Endothelial cell of umbilical vein (primary cell): ENCODE results near the gene SLC41A3. TPM values are rescaled to one million over a fixed set of nuclear protein-coding genes. Genes with fewer than 3 reads are reported as not detected.

ENCODE experiments used
- BruUV-seq: library from RNA; stranded (reverse); fragments of 400-500 nt; replicated peaks from 2 replicates; lab custom pipeline; 2021; lab: Mats Ljungman, UMichigan
- CTCF ChIA-PET: fragments of 300-600, 350-600 bp; sonication (Branson Sonifier 250); formaldehyde crosslinking; loops from one replicate; lab custom pipeline; 2021; ENCODE audit warnings: antibody characterized with exemption, inconsistent platforms; lab: Charles Lee
- POLR2A ChIA-PET: fragments of 300-600, 350-600 bp; sonication (Branson Sonifier 250); formaldehyde crosslinking; loops from one replicate; lab custom pipeline; 2021; ENCODE audit warnings: antibody characterized with exemption, inconsistent platforms; lab: Charles Lee
- DNase-seq: peaks from one replicate; pipeline ENCODE4 v3.0.0-alpha.2; 2011; ENCODE audit warnings: low read depth, low spot score
- FAIRE-seq: peaks from 2 replicates; lab custom pipeline; 2011; peaks lifted over from hg19 to GRCh38; lab: Jason Lieb, UNC
- H2AFZ ChIP-seq: 2 replicates; pipeline ENCODE4 v1.6.0; 2012; ENCODE audit warnings: low read depth, low read length, control low read depth, inconsistent platforms
- H3K27ac ChIP-seq: 2 replicates; pipeline ENCODE4 v1.5.1; 2011; ENCODE audit warnings: low read depth, mild to moderate bottlenecking, control low read depth, low read length, moderate library complexity; ENCODE audit not compliant: insufficient read depth
- H3K27me3 ChIP-seq, 2 experiments: 2 replicates each; pipeline versions ENCODE4 v1.6.0 to v1.6.1; 2011; ENCODE audit warnings: low read length in 2 of 2, mixed read lengths in 1 of 2; ENCODE audit not compliant: control insufficient read depth in 2 of 2, insufficient read depth in 2 of 2
- H3K36me3 ChIP-seq, 2 experiments: 2 replicates in 1 of 2; 3 replicates in 1 of 2; pipeline ENCODE4 v1.5.1; 2011; ENCODE audit warnings: low read length in 2 of 2, mild to moderate bottlenecking in 1 of 2, moderate library complexity in 1 of 2; ENCODE audit not compliant: control insufficient read depth in 2 of 2, insufficient read depth in 2 of 2; ENCODE audit errors: extremely low read depth in 1 of 2
- H3K4me1 ChIP-seq: 3 replicates; pipeline ENCODE4 v1.5.1; 2011; ENCODE audit warnings: mild to moderate bottlenecking, low read length; ENCODE audit not compliant: control insufficient read depth, insufficient read depth; ENCODE audit errors: extremely low read depth
- H3K4me2 ChIP-seq: 2 replicates; pipeline ENCODE4 v1.6.1; 2011; ENCODE audit warnings: low read length, control low read depth, mixed read lengths; ENCODE audit not compliant: insufficient read depth
- H3K4me3 ChIP-seq, 3 experiments: fragments of 200-600 bp in 1 of 3; sonication (generic), shearing (Covaris generic) in 1 of 3; replicated peaks in 1 of 3; 2 replicates each; pipeline ENCODE4 v1.5.1; 2011 to 2016; ENCODE audit warnings: control low read depth in 3 of 3, low read length in 3 of 3, mild to moderate bottlenecking in 2 of 3, inconsistent platforms in 1 of 3, low read depth in 1 of 3, moderate library complexity in 1 of 3; ENCODE audit not compliant: insufficient read depth in 1 of 3
- H3K79me2 ChIP-seq: 2 replicates; pipeline ENCODE4 v1.6.0; 2012; ENCODE audit warnings: low read length, inconsistent platforms; ENCODE audit not compliant: control insufficient read depth, insufficient read depth
- H3K9ac ChIP-seq: replicated peaks from 2 replicates; pipeline ENCODE3; 2011; ENCODE audit warnings: low read length, control low read depth; ENCODE audit not compliant: insufficient read depth; ENCODE audit errors: extremely low read depth
- H3K9me1 ChIP-seq: replicated peaks from 3 replicates; pipeline ENCODE4 v1.6.0; 2011; ENCODE audit warnings: mild to moderate bottlenecking, low read length; ENCODE audit not compliant: control insufficient read depth, insufficient read depth; ENCODE audit errors: extremely low read depth
- H3K9me3 ChIP-seq: replicated peaks from 2 replicates; pipeline ENCODE4 v1.5.1; 2012; ENCODE audit warnings: low read length, inconsistent platforms; ENCODE audit not compliant: control insufficient read depth, insufficient read depth
- H4K20me1 ChIP-seq: replicated peaks from 2 replicates; pipeline ENCODE3; 2011; ENCODE audit warnings: mild to moderate bottlenecking, low read length; ENCODE audit not compliant: control insufficient read depth, insufficient read depth; ENCODE audit errors: extremely low read depth
- CTCF ChIP-seq, 2 donors: IDR thresholded peaks; 1 replicate in 1 of 2; 2 replicates in 1 of 2; pipeline ENCODE4 v1.5.1; 2011; ENCODE audit warnings: low read length in 2 of 2, mild to moderate bottlenecking in 2 of 2, moderate library complexity in 2 of 2, control low read depth in 1 of 2, inconsistent platforms in 1 of 2, low read depth in 1 of 2; ENCODE audit not compliant: insufficient read depth in 1 of 2; ENCODE audit errors: extremely low read depth in 1 of 2
- EZH2 ChIP-seq: IDR thresholded peaks from 2 replicates; pipeline ENCODE4 v1.6.1; 2012; ENCODE audit warnings: borderline replicate concordance, low read depth, mild to moderate bottlenecking, moderate library complexity, low read length, inconsistent platforms; ENCODE audit not compliant: severe bottlenecking
- FOS ChIP-seq: IDR thresholded peaks from 2 replicates; pipeline ENCODE4 v1.6.1; 2011; ENCODE audit warnings: mild to moderate bottlenecking, low read length, moderate library complexity, borderline replicate concordance; ENCODE audit not compliant: insufficient read depth
- GATA2 ChIP-seq: IDR thresholded peaks from 2 replicates; pipeline ENCODE4 v1.7.0; 2011; ENCODE audit warnings: low read depth, mild to moderate bottlenecking, moderate library complexity, mixed read lengths, low read length; ENCODE audit not compliant: insufficient read length, insufficient read depth
- JUN ChIP-seq: IDR thresholded peaks from 2 replicates; pipeline ENCODE4 v1.6.1; 2011; ENCODE audit warnings: borderline replicate concordance, low read depth; ENCODE audit not compliant: insufficient read length, insufficient read depth
- MAX ChIP-seq: IDR thresholded peaks from 2 replicates; pipeline ENCODE4 v1.6.1; 2011; ENCODE audit not compliant: insufficient read depth, insufficient read length
- MYC ChIP-seq: IDR thresholded peaks from one replicate; pipeline ENCODE4 v1.6.1; 2011; ENCODE audit warnings: mild to moderate bottlenecking, low read depth, low read length
- POLR2A ChIP-seq: IDR thresholded peaks from 2 replicates; pipeline ENCODE4 v1.6.1; 2012; ENCODE audit warnings: low read depth, mild to moderate bottlenecking, control low read depth, low read length
- POLR2AphosphoS5 ChIP-seq: IDR thresholded peaks from 2 replicates; pipeline ENCODE4 v1.6.1; 2012; ENCODE audit warnings: low read depth, mild to moderate bottlenecking, control low read depth, low read length, moderate library complexity; ENCODE audit not compliant: insufficient read depth
- dilution Hi-C: fragments of 300-500 bp; cut with MboI; formaldehyde crosslinking; loops from one replicate; pipeline ENCODE4 v1.15.0; 2019; ENCODE audit warnings: low sequenced_read_pairs; ENCODE audit not compliant: extremely low pct_ligation_motif_present
- intact Hi-C: fragments of 100-400 bp; cut with micrococcal nuclease; formaldehyde crosslinking; loops from one replicate; pipeline ENCODE4 v1.10.0; 2022
- polyA plus RNA-seq, 4 experiments: library from polyadenylated mRNA; depleted of rRNA in 3 of 4; stranded (reverse) in 3 of 4; unstranded in 1 of 4; fragments of >200 nt; gene quantifications; 2 replicates each; pipeline versions ENCODE4 v1.2.1 to v1.2.3, GENCODE V29; 2011 to 2012; ENCODE audit warnings: missing spikeins in 1 of 4
- total RNA-seq: library from RNA; stranded (reverse); gene quantifications from 2 replicates; pipeline ENCODE4 v1.2.3, GENCODE V29; 2021

Gene SLC41A3
- total and polyA plus RNA-seq, 2 donors (not counting 3 experiments of a cell fraction or from before 2014, with no cell fraction given), result 52.5 to 118 TPM

- DNase-seq, result no peak
- Histone ChIP-seq H3K9me1 (no peaks in the 10 kb centered on the region), H3K27ac (no peak overlapping the region), H3K9me3 (no peaks in the 10 kb centered on the region), H2AFZ (no peak overlapping the region), H3K4me1 (no peaks in the 10 kb centered on the region), H3K79me2 (no peaks in the 10 kb centered on the region), H3K4me2 (no peak overlapping the region), H3K27me3 (no peaks in the 10 kb centered on the region), H3K36me3 (peaks cover 0 to 2% of the 10 kb centered on the region in 2 experiments), H3K9ac (no peak overlapping the region), H3K4me3 (no peak overlapping the region), H4K20me1 (no peaks in the 10 kb centered on the region)
- ChIA-PET POLR2A (no interaction called here), CTCF (no interaction called here)
- BruUV-seq, result no TSS peak
- no peak for TF ChIP-seq EZH2
- intact Hi-C loops, result no loop called here
- dilution Hi-C loops, result no loop called here
- FAIRE-seq, result no peak
Observed at GRCh38 chr3:126052196-126053058, 31.5 kb downstream of the SLC41A3 start.

GRCh38 chr3:126051741-126052140, 32.2 kb downstream of the SLC41A3 start:
- H3K4me3 ChIP-seq, result no peak overlapping the region
- H3K79me2 ChIP-seq, result no peaks in the 10 kb centered on the region
- CTCF ChIA-PET, result no interaction called here
- no peak overlapping the region for H3K4me2 ChIP-seq
- H3K9ac ChIP-seq, result no peak overlapping the region
- H3K9me3 ChIP-seq, result no peaks in the 10 kb centered on the region
- H3K27ac ChIP-seq, result no peak overlapping the region
- no peaks in the 10 kb centered on the region for H3K27me3 ChIP-seq
- POLR2A ChIA-PET, result no interaction called here
- no peak overlapping the region for H2AFZ ChIP-seq
- FAIRE-seq (no peak), DNase-seq (no peak)
- intact Hi-C loops (no loop called here), dilution Hi-C loops (no loop called here)
- H4K20me1 ChIP-seq, result no peaks in the 10 kb centered on the region
- no peaks in the 10 kb centered on the region for H3K4me1 ChIP-seq
- H3K36me3 ChIP-seq, result peaks cover 0 to 2% of the 10 kb centered on the region in 2 experiments
- TF ChIP-seq POLR2A (no peak), EZH2 (no peak), FOS (no peak), GATA2 (no peak), MYC (no peak), CTCF (IDR thresholded peaks at IDR 0.05; ENCODE audit: extremely low read depth in 1 of 2, insufficient read depth in 1 of 2, low read depth in 1 of 2, low read length in 2 of 2) (no peak), JUN (no peak), MAX (no peak), POLR2AphosphoS5 (no peak)
- H3K9me1 ChIP-seq, result no peaks in the 10 kb centered on the region
- BruUV-seq, result no TSS peak
